Motor neuron (in vitro differentiated cells): ENCODE results near the gene HNRNPA2B1. TPM values are rescaled to one million over a fixed set of nuclear protein-coding genes. Genes with fewer than 3 reads are reported as not detected.
"Not testable (repeated sequence)": the region's sequence is repeated elsewhere in the genome, so short reads cannot be mapped to it uniquely, and the experiment has no call there.

Source experiments
- ATAC-seq, 8 experiments: fragments of 200-7000 bp; cut with Tn5 transposase; replicated peaks in 6 of 8; 2 replicates each; pipeline ENCODE4 v1.8.0; 2021; ENCODE audit warnings: mild to moderate bottlenecking in 8 of 8, moderate library complexity in 8 of 8
- H3K27ac ChIP-seq, 2 donors: fragments of 250-450 bp; sonication (Bioruptor Pico); 2 replicates each; pipeline ENCODE4 v1.9.0; 2021; ENCODE audit warnings: antibody characterized with exemption in 2 of 2, mild to moderate bottlenecking in 2 of 2, moderate library complexity in 1 of 2
- H3K4me1 ChIP-seq, 2 donors: fragments of 250-450 bp; sonication (Bioruptor Pico); replicated peaks in 1 of 2; 2 replicates each; pipeline ENCODE4 v1.6.1; 2021; ENCODE audit warnings: antibody characterized with exemption in 2 of 2, mild to moderate bottlenecking in 2 of 2, moderate library complexity in 1 of 2
- H3K4me3 ChIP-seq, 5 donors: fragments of 250-450 bp; sonication (Bioruptor Pico); 2 replicates each; pipeline ENCODE4 v1.9.0; 2021; ENCODE audit warnings: antibody characterized with exemption in 5 of 5, mild to moderate bottlenecking in 5 of 5, moderate library complexity in 4 of 5
- WGBS, 10 experiments: fragments of 450-650 bp; shearing (Covaris generic); methylation state at CpG; one replicate each; pipeline ENCODE4 v1.0.0; 2022; 5-methylcytosine and 5-hydroxymethylcytosine counted together
- in situ Hi-C, 9 experiments: fragments of 400-800 bp; cut with MboI; loops; one replicate each; pipeline ENCODE4 v1.15.0; 2021; ENCODE audit warnings: low sequenced_read_pairs in 9 of 9, low pct_unique_long_range_greater_than_20kb in 2 of 9; ENCODE audit not compliant: unreplicated experiment in 9 of 9
- total RNA-seq, 8 experiments: library from RNA; unstranded; fragments of 300-600 nt; gene quantifications; 2 replicates each; pipeline versions ENCODE4 v1.2.3 to v1.2.4, GENCODE V29; 2022

The HNRNPA2B1 gene
- total RNA-seq, 8 experiments from 2014 or later: 173 to 834 (median 276) TPM

- Histone ChIP-seq H3K4me3 (no peak overlapping the region), H3K4me1 (peaks cover 9 to 25% of the 10 kb centered on the region in 2 donors), H3K27ac (no peak overlapping the region)
- WGBS, 10 experiments: 73 to 98% (median 92%) methylated on average over 2 to 5 of the region's 5 CpGs; no CpG with 5 or more reads in 1 of the 10 experiments
- no peak for ATAC-seq
- in situ Hi-C loops: loop anchor here in 3 of 9 experiments (25.0 kb wide), 3 partner anchors 108 to 308 kb away; no protein-coding TSS in a partner anchor
Observed at GRCh38 chr7:26195182-26195581, 5.4 kb downstream of the HNRNPA2B1 start.

- 81 to 100% (median 91%) methylated on average over 2 to 10 of the region's 11 CpGs; no CpG with 5 or more reads in 2 of the 10 experiments for WGBS, 10 experiments
- in situ Hi-C loops: loop anchor here in 3 of 9 experiments (25.0 kb wide), 3 partner anchors 107 to 307 kb away; no protein-coding TSS in a partner anchor
- H3K27ac ChIP-seq: not testable (repeated sequence)
Observed at GRCh38 chr7:26194764-26195163, 5.8 kb downstream of the HNRNPA2B1 start.

GRCh38 chr7:26193432-26194207, 6.9 kb downstream of the HNRNPA2B1 start:
- Histone ChIP-seq H3K4me1 (peaks cover 9 to 25% of the 10 kb centered on the region in 2 donors), H3K27ac (no peak overlapping the region), H3K4me3 (no peak overlapping the region)
- in situ Hi-C loops: loop anchor here in 3 of 9 experiments (25.0 kb wide), 3 partner anchors 106 to 306 kb away; no protein-coding TSS in a partner anchor
- ATAC-seq: no peak
- 60 to 100% (median 90%) methylated on average over 1 to 8 of the region's 8 CpGs; no CpG with 5 or more reads in 1 of the 10 experiments for WGBS, 10 experiments

More at GRCh38 chr7:26194764-26195163, 5.8 kb downstream of the HNRNPA2B1 start:
- peaks cover 9 to 25% of the 10 kb centered on the region in 2 donors for H3K4me1 ChIP-seq
- not testable (repeated sequence) for H3K4me3 ChIP-seq, ATAC-seq

GRCh38 chr7:26192485-26193087, 8.0 kb downstream of the HNRNPA2B1 start:
- no peak for ATAC-seq
- Histone ChIP-seq H3K4me1 (peaks cover 9 to 23% of the 10 kb centered on the region in 2 donors), H3K27ac (no peak overlapping the region), H3K4me3 (no peak overlapping the region)
- in situ Hi-C loops: loop anchor here in 3 of 9 experiments (25.0 kb wide), 3 partner anchors 105 to 305 kb away; no protein-coding TSS in a partner anchor
- 61 to 100% (median 90%) methylated on average over 1 to 3 of the region's 3 CpGs; no CpG with 5 or more reads in 1 of the 10 experiments for WGBS, 10 experiments

GRCh38 chr7:26191974-26192479, 8.5 kb downstream of the HNRNPA2B1 start:
- Histone ChIP-seq H3K27ac (no peak overlapping the region), H3K4me1 (peaks cover 7 to 17% of the 10 kb centered on the region in 2 donors), H3K4me3 (no peak overlapping the region)
- WGBS, 10 experiments: 78 to 100% (median 100%) methylated on average over 1 of the region's 1 CpG; no CpG with 5 or more reads in 4 of the 10 experiments
- in situ Hi-C loops: loop anchor here in 3 of 9 experiments (25.0 kb wide), 3 partner anchors 105 to 305 kb away; no protein-coding TSS in a partner anchor
- ATAC-seq: no peak

- ATAC-seq: no peak
- Histone ChIP-seq H3K27ac (no peak overlapping the region), H3K4me3 (no peak overlapping the region), H3K4me1 (peaks cover 6 to 11% of the 10 kb centered on the region in 2 donors)
- WGBS, 10 experiments: 62 to 100% (median 93%) methylated on average over 2 to 7 of the region's 7 CpGs
- in situ Hi-C loops: loop anchor here in 3 of 9 experiments (25.0 kb wide), 3 partner anchors 104 to 304 kb away; no protein-coding TSS in a partner anchor
Observed at GRCh38 chr7:26191233-26191973, 9.1 kb downstream of the HNRNPA2B1 start.

GRCh38 chr7:26190417-26190869, 10.1 kb downstream of the HNRNPA2B1 start:
- no peak overlapping the region for H3K4me3 ChIP-seq
- ATAC-seq: no peak
- WGBS, 10 experiments: 71 to 100% (median 100%) methylated on average over 1 of the region's 1 CpG; no CpG with 5 or more reads in 3 of the 10 experiments
- in situ Hi-C loops: loop anchor here in 3 of 9 experiments (25.0 kb wide), 3 partner anchors 103 to 303 kb away; no protein-coding TSS in a partner anchor
- no peak overlapping the region for H3K27ac ChIP-seq
- H3K4me1 ChIP-seq: peaks cover 2 to 6% of the 10 kb centered on the region in 2 donors

GRCh38 chr7:26189697-26190096, 10.8 kb downstream of the HNRNPA2B1 start:
- no peak for ATAC-seq
- 57 to 100% (median 88%) methylated on average over 1 to 3 of the region's 3 CpGs; no CpG with 5 or more reads in 2 of the 10 experiments for WGBS, 10 experiments
- H3K4me3 ChIP-seq: no peak overlapping the region
- in situ Hi-C loops: loop anchor here in 3 of 9 experiments (25.0 kb wide), 3 partner anchors 102 to 302 kb away; no protein-coding TSS in a partner anchor
- no peak overlapping the region for H3K27ac ChIP-seq
- H3K4me1 ChIP-seq: peaks cover 2 to 6% of the 10 kb centered on the region in 2 donors

GRCh38 chr7:26188957-26189541, 11.5 kb downstream of the HNRNPA2B1 start:
- peaks cover 2% of the 10 kb centered on the region in 2 donors for H3K4me1 ChIP-seq
- in situ Hi-C loops: loop anchor here in 3 of 9 experiments (25.0 kb wide), 3 partner anchors 102 to 302 kb away; no protein-coding TSS in a partner anchor
- ATAC-seq: peak in 1 of 8 experiments; percentile 1
- no peak overlapping the region for H3K27ac ChIP-seq
- H3K4me3 ChIP-seq: no peak overlapping the region
- 71 to 100% (median 96%) methylated on average over 1 to 3 of the region's 3 CpGs for WGBS, 10 experiments

GRCh38 chr7:26188206-26188956, 12.2 kb downstream of the HNRNPA2B1 start:
- in situ Hi-C loops: loop anchor here in 3 of 9 experiments (25.0 kb wide), 3 partner anchors 101 to 301 kb away; no protein-coding TSS in a partner anchor
- H3K27ac ChIP-seq: no peak overlapping the region
- peak in 7 of 8 experiments; percentile 0 to 30 (median 13) for ATAC-seq

More at GRCh38 chr7:26188206-26188956, 12.2 kb downstream of the HNRNPA2B1 start:
- WGBS, 10 experiments: 32 to 100% (median 93%) methylated on average over 1 to 9 of the region's 9 CpGs; no CpG with 5 or more reads in 3 of the 10 experiments
- H3K4me3 ChIP-seq: no peak overlapping the region
- H3K4me1 ChIP-seq: no peaks in the 10 kb centered on the region
